NT2/D1 (cell line): ENCODE results near the gene AOPEP.

ENCODE experiments used
- YY1 ChIP-seq: IDR thresholded peaks from 2 replicates; pipeline ENCODE4 v1.6.1; 2011; ENCODE audit not compliant: insufficient read length, insufficient read depth
- ZNF274 ChIP-seq: IDR thresholded peaks from 2 replicates; pipeline ENCODE4 v1.6.1; 2011; ENCODE audit warnings: mild to moderate bottlenecking, low read depth, low read length

DNA sequence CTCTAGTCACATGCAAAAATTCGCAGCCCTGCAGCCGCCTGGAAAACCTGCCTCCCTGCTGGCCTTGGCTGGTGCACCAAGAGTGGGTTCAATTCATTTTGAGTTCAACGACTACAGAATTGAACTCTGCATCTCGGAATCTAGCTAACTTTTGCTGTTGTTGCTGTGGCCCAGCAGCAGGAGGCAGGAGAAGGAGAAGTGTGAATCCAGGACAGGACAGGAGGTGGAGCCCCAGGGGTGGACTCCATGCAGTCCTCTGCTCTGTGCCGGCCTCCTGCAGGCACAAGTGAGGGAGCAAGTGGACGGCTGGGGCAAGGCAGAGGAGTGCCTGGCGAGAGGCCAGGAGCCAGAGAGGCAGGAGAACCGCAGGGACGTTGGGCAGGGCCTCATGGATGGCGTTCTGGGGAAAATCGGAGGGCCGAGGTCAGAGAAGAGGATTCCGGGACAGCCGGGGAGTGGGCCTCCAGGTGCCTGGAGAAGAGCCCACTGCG lies 376.8 kb downstream of the AOPEP start:
- TF ChIP-seq YY1 (no peak), ZNF274 (no peak)
